Bronchial epithelial cell (primary cell): Measurements from ENCODE around the gene PEMT. TPM values are rescaled to one million over a fixed set of nuclear protein-coding genes. Genes with fewer than 3 reads are reported as not detected.

Source experiments
- DNase-seq: peaks from one replicate; pipeline ENCODE4 v3.0.0-alpha.2; 2010; ENCODE audit warnings: low read depth
- FAIRE-seq: peaks from 2 replicates; lab custom pipeline; 2011; peaks lifted over from hg19 to GRCh38; lab: Jason Lieb, UNC
- H3K27me3 ChIP-seq: 2 replicates; pipeline ENCODE4 v1.5.1; 2011; ENCODE audit warnings: low read length; ENCODE audit not compliant: control insufficient read depth, insufficient read depth
- H3K36me3 ChIP-seq: 2 replicates; pipeline ENCODE4 v1.5.1; 2011; ENCODE audit warnings: low read length; ENCODE audit not compliant: control insufficient read depth, insufficient read depth
- H3K4me3 ChIP-seq: 2 replicates; pipeline ENCODE4 v1.5.1; 2011; ENCODE audit warnings: mild to moderate bottlenecking, low read depth, low read length, control low read depth
- CTCF ChIP-seq: IDR thresholded peaks from 2 replicates; pipeline ENCODE4 v1.5.1; 2011; ENCODE audit warnings: mild to moderate bottlenecking, moderate library complexity, low read length, control low read depth, inconsistent platforms; ENCODE audit not compliant: insufficient read depth, severe bottlenecking
- total RNA-seq: library from RNA; depleted of rRNA; stranded (reverse); fragments of >200 nt; gene quantifications from 2 replicates; pipeline ENCODE4 v1.2.1, GENCODE V29; 2014

PEMT gene
- total RNA-seq, 1 donor from 2014 or later: 23.4 TPM

GRCh38 chr17:17474341-17474740, 117.2 kb downstream of the PEMT start:
- FAIRE-seq: no peak
- no peak for TF ChIP-seq CTCF
- Histone ChIP-seq H3K27me3 (peaks cover 7% of the 10 kb centered on the region), H3K4me3 (no peak overlapping the region), H3K36me3 (no peaks in the 10 kb centered on the region)
- DNase-seq: no peak

- peak; percentile 14 for DNase-seq
- no peak for FAIRE-seq
- no peak overlapping the region for H3K4me3 ChIP-seq
- H3K27me3 ChIP-seq: peaks cover 7% of the 10 kb centered on the region
- H3K36me3 ChIP-seq: no peaks in the 10 kb centered on the region
- TF ChIP-seq CTCF: no peak
These were observed 119.1 kb downstream of the PEMT start for GRCh38 chr17:17472333-17472920.

DNA sequence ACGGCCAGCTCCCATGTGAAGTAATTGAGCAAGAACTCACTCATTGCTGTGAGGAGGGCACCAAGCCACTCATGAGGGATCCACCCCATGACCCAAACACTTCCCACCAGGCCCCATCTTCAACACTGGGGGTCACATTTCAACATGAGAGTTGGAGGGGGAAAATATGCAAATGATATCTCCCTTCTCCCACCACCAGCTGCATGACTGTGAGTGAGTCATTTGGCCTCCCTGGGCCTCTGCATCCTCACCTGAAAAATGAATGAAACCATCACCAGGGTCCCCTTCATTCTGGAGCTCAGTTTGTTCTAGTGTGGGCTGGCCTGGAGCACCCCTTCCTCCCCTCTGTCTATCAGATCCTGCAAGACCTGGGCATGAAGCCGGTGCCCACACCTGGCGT, 121.5 kb downstream of the PEMT start:
- TF ChIP-seq CTCF: no peak
- H3K4me3 ChIP-seq: no peak overlapping the region
- FAIRE-seq (peak; percentile 7), DNase-seq (no peak)
- H3K36me3 ChIP-seq: no peaks in the 10 kb centered on the region
- peaks cover 7% of the 10 kb centered on the region for H3K27me3 ChIP-seq

- no peak for DNase-seq
- TF ChIP-seq CTCF: no peak
- Histone ChIP-seq H3K4me3 (no peak overlapping the region), H3K36me3 (no peaks in the 10 kb centered on the region), H3K27me3 (peaks cover 6% of the 10 kb centered on the region)
- no peak for FAIRE-seq
These were observed 122.2 kb downstream of the PEMT start for GRCh38 chr17:17469358-17469757.

GRCh38 chr17:17468217-17469010, 123.1 kb downstream of the PEMT start:
- Histone ChIP-seq H3K36me3 (no peaks in the 10 kb centered on the region), H3K27me3 (peaks cover 7% of the 10 kb centered on the region), H3K4me3 (no peak overlapping the region)
- DNase-seq (no peak), FAIRE-seq (no peak)
- TF ChIP-seq CTCF: no peak
